GM12801 (cell line): ENCODE results near the gene REEP1.

Experiments
- CTCF ChIP-seq: IDR thresholded peaks from one replicate; pipeline ENCODE4 v1.5.1; 2011; ENCODE audit warnings: control low read depth; ENCODE audit not compliant: insufficient read length; ENCODE audit errors: extremely low read depth

Gene REEP1

GRCh38 chr2:86344404-86344803 is 7.0 kb upstream of the REEP1 start:
- TF ChIP-seq CTCF, result no peak

GRCh38 chr2:86342488-86342887 is 5.1 kb upstream of the REEP1 start:
- TF ChIP-seq CTCF, result no peak

GRCh38 chr2:86341470-86341869 is 4.0 kb upstream of the REEP1 start:
- TF ChIP-seq CTCF, result no peak

- no peak for TF ChIP-seq CTCF
Measured at GRCh38 chr2:86338778-86339295, 1.4 kb upstream of the REEP1 start.

- no peak for TF ChIP-seq CTCF
Measured at GRCh38 chr2:86336675-86337243, 667 bp downstream of the REEP1 start.

- no peak for TF ChIP-seq CTCF
Measured at GRCh38 chr2:86335865-86336674, 1.4 kb downstream of the REEP1 start.

- TF ChIP-seq CTCF, result no peak
Measured at GRCh38 chr2:86333378-86333777, 4.0 kb downstream of the REEP1 start.
